HG03175 (cell line): Measurements from ENCODE around the gene TRPC4AP.
"Not testable (repeated sequence)": the region's sequence is repeated elsewhere in the genome, so short reads cannot be mapped to it uniquely, and the experiment has no call there.

Experiments used
- ATAC-seq: cut with Tn5 transposase; IDR thresholded peaks from one replicate; pipeline ENCODE4 v1.9.1; 2021; ENCODE audit warnings: mild to moderate bottlenecking, moderate library complexity; ENCODE audit not compliant: unreplicated experiment

Gene TRPC4AP, protein sequence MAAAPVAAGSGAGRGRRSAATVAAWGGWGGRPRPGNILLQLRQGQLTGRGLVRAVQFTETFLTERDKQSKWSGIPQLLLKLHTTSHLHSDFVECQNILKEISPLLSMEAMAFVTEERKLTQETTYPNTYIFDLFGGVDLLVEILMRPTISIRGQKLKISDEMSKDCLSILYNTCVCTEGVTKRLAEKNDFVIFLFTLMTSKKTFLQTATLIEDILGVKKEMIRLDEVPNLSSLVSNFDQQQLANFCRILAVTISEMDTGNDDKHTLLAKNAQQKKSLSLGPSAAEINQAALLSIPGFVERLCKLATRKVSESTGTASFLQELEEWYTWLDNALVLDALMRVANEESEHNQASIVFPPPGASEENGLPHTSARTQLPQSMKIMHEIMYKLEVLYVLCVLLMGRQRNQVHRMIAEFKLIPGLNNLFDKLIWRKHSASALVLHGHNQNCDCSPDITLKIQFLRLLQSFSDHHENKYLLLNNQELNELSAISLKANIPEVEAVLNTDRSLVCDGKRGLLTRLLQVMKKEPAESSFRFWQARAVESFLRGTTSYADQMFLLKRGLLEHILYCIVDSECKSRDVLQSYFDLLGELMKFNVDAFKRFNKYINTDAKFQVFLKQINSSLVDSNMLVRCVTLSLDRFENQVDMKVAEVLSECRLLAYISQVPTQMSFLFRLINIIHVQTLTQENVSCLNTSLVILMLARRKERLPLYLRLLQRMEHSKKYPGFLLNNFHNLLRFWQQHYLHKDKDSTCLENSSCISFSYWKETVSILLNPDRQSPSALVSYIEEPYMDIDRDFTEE

DNA sequence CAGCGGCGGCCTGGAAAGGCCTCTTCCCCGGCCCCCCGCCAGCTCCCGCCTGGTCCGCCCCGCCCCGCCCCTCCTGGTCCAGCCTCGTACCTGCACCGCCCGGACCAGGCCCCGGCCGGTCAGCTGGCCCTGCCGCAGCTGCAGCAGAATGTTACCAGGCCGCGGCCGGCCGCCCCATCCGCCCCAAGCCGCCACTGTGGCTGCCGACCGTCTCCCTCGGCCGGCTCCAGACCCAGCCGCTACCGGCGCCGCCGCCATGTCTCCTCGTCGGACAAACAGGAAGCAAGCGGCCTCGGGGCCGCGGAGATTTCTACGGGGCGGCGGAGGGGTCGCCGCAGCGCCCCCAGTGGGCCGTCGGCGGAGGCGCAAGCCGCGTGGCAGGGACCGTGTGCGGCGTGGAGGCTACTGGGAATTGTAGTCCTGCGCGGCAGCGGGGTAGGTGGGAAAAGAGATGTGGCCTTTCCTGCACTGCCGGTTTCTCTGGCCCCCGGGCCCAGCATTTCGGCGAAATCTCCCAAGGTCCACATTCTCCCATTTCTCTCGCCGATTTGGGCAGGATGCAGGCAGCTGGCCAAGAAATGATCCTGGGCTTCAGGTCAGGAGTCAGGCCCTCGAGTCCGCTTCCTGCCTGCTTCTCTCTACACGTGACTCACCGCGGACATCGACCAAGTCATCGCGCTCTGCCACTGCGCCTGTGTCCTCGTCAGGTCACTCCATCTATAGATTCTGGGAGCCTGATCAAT, at the start of gene TRPC4AP:
Gene TRPC4AP, minus strand, starts transcription at position 284 of the 743 bp plus-strand sequence. Its CDS starts 26 bp downstream, at position 258.
- ATAC-seq = peak; percentile 91

DNA sequence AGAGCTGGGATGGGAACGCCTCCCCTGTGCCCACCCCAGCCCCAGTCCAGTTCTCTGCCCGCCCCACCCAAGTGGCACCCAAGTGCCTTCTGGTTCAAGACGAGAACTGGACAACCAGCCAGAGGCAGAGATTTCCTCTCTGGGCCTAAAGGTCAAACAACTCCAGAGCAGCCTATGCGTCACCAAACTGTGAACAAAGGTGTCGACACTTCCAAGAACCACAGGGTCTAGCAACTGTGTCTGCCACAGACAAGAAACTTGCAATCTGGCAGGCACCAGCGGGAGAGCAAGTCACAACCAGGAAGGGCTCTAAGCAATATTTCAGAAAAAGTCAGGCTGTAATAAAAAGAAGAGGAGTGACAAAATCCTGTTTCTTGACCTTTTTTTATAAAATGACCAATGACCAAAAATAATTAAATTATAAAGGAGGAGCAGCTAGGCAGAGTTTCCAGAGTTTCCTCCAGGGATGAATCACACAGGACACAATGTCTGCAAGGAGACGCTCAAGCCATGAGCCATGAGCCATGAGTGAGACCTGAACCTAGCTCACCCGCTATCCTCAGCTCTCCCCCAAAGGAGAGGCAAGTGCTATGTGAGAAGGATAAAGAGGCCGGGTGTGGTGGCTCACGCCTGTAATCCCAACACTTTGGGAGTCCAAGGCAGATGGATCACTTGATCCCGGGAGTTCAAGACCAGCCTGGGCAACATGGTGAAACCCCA, 43.4 kb upstream of the TRPC4AP start:
- no peak for ATAC-seq

DNA sequence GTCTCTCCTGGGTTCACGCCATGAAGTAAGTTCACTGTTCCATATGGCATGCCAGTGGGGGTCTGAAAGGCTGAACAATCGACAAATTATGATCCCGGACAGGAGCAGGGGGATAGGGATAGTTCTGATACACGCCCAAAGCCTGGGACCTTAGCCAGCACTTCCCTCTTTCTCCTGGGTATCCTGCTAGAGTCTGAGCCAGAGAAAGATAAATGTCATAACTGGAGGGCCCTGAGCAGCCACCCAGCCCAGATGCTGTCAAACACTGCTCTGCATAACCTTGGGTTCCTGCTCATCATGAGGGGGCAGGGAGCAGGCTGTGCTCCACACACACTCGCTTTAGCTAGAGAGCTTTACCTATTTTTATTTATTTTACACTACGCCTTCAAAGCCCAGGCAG, 42.3 kb upstream of the TRPC4AP start:
- no peak for ATAC-seq

DNA sequence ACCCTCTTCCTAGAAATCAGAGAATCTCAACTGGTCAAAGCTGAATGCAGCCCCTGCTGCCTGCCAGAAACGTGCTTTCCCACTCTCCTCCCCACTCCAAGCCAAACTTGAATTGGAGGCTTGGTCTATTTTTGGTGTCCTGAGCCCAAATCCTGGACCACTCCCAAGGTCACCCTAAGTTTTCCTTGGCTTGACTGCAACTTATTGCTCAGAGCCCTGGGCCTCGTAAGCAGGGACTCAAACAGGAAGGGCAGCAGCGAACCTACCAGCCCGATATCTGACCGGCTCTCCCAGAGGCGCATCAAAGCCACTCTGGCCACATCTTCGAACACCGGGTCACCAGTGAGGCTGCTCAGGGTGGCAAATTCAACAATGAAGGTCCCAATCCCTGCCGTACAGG, 41.9 kb upstream of the TRPC4AP start:
- no peak for ATAC-seq

DNA sequence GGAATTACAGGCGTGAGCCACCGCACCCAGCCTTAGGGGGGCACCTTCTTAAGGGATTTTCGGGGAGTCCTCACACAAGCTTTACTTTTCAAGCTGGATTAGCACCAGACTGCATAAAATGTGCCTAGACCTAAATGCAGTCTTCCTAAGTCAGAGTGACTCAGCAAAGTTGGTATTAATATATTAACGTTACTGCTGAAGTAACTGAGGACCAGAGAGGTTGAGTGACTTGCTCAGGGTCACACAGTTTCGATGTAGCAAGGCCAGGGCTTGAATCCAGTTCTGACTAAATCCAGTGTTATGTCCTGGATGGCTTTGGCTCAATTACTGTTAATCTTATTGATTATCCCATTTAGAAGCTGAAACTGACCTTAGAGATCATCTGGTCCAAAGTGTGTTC, 41.1 kb upstream of the TRPC4AP start:
- no peak for ATAC-seq

DNA sequence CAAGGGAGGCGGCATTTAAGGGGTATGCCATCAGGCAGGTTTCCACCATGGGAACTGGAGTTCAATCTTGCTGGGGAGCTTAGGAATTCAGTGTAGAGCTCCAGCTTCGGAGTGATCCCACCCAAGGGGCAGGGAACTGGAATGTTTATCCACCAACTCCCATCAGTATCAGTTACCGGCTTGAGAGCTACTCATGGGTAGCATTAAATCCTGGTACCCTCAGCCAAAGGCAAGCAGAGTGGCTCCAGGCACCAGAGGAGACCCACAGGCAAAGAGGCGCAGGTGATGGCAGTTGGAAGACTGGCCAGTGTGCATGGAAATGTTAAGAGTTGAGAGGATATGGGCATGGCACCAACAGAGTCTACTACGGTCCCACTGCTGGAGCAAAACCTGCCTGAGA, 40.4 kb upstream of the TRPC4AP start:
- ATAC-seq = no peak

DNA sequence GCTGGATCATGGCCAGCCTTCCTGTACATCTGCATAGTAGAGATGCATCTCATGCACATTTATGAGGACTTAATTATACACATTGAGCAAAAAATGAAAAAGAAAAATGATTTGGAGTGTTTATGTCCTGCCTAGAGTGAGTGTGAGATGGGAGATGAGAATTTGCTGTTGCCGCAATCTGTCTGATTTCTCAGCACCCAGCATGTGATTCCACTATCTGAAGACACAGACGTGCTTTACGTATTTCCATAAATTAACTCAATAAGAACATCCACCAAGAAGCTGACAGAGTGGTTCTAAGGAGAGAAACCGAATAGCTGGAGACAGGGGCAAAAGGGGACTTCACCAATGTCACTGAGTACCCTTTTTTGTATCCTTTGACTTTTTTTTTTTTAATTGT, 39.3 kb upstream of the TRPC4AP start:
- no peak for ATAC-seq

DNA sequence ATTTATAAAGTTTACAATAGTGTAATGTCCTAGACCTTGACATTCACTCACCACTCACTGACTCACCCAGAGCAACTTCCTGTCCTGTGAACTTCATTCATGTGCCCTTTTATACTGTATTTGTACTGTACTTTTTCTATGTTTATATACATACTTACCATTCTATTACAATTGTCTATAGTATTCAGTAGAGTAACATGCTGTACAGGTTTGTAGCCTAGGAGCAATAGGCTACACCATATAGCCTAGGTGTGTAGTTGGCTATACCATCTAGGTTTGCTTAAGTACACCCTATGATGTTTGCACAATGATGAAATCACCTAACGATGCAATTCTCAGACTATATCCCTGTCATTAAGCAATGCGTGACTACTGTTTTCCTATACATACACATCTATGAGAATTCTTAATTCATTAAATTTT, 37.1 kb upstream of the TRPC4AP start:
- no peak for ATAC-seq

DNA sequence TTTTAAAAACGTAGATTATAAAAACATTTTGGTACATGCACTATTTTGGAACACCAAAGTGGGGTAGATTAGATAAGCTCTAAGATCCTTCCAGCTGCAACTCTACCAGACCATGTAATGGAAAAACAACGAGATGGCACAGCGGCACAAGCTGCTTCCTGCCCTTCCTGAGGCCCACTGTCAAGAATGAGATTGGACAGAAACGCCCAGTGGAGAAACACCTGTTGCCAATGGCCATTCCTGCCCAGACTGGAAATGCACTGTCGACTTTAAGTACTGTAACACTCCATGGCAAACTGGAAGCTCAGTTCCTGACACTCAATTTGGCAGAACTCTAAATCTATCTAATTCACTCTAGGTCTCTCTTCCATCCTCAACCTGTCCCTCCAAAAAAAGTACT, 33.1 kb upstream of the TRPC4AP start:
- no peak for ATAC-seq

DNA sequence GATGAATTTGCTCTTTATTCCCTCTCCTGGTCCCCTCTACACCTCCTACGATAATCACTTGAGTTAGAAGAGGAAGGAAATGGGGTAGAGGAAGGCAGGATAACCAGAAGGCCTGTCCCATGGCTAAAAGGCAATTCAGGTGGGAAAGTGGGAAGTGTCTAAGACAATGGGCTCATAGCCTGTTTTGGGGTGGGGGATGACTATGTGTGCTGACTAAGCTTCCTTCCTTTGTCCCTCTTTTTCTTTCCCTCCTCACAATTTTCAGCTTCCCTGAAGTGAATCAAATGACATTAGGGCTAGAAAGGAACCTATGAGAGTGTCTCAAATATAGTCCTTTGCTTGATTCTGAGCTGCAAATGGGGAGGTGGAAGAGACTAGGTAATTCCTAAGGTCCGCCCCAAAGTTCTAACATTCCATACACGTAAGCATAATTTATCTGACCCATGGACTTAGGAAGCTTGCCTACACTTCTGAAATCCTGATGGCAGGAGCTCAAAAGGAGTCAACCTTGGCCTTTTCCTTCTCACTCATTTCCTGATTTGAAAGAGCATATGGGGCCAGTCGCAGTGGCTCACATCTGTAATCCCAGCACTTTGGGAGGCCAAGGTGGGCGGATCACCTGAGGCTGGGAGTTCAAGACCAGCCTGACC, 30.3 kb upstream of the TRPC4AP start:
- no peak for ATAC-seq

DNA sequence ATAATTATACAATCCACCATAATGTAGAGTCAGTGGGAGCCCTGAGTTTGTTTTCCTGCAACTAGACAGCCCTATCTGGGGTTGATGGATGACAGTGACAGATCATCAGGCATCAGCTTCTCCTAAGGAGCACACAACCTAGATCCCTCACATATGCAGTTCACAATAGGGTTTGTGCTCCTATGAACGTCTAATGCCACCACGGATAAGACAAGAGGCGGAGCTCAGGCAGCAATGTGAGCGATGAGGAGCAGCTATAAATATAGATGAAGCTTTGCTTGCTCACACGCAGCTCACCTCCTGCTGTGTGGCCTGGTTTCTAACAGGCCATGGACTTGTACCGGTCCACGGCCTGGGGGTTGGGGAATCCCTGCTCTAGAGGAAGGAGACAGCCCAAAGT, 28.6 kb upstream of the TRPC4AP start:
- ATAC-seq = no peak

DNA sequence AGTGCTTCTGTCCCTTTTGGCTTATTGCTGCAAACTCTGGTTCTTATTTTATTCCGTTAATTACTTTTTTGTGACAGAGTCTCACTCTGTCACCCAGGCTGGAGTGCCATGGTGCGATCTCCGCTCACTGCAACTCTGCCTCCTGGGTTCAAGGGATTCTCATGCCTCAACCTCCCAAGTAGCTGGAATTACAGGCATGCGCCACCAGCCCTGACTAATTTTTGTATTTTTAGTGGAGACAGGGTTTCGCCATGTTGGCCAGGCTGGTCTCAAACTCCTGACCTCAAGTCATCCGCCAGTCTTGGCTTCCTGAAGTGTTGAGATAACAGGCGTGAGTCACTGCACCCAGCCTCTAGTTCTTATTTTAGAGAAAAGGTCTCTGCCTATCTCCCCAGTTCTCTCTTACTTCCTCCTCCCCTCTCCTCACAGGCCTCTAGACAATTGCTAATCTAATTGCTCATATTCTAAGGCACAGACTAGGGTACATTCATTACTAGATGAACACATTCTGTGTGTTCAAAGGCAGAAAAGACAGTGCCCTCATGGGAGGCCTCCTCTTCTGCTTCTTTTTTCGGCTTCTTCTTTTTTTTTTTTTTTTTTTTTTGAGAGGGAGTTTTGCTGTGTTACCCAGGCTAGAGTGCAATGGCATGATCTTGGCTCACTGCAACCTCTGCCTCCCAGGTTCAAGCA, 27.6 kb upstream of the TRPC4AP start:
- no peak for ATAC-seq

DNA sequence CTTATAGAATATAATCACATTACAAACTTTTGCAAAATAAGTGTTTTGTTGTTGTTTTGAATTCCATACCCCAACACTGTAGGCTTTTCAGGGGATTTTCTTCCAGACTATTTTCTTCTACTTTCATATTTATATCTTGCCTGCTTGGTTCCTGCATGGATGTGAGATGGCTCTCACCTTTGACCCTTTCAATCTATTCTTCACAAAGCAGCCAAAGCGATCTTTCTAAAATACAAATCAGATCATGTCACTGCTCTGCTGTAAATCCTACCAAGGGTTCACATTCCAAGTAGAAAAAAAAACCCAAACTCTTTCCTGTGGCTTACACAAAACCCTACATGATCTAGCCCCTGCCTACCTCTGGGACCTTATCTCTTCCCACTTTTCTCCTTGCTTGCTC, 25.0 kb upstream of the TRPC4AP start:
- no peak for ATAC-seq

DNA sequence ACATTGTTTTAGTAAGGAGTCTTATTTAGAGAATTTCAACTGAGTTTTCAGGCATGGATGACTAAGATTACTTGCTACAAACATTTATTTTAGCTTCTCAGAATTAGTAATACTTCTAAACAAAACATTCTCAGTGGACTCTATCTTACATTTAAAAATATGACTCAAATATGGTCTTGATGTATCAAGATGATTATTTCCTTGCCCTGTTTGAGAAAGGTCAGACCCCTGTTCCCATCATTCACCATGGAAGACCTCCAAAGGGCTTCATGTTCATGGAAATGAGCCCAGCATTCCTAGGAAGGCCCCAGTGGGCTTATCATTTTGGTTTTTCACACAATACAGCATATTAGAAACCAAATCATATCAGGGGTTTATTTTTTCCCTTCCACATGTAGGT, 24.6 kb upstream of the TRPC4AP start:
- no peak for ATAC-seq

DNA sequence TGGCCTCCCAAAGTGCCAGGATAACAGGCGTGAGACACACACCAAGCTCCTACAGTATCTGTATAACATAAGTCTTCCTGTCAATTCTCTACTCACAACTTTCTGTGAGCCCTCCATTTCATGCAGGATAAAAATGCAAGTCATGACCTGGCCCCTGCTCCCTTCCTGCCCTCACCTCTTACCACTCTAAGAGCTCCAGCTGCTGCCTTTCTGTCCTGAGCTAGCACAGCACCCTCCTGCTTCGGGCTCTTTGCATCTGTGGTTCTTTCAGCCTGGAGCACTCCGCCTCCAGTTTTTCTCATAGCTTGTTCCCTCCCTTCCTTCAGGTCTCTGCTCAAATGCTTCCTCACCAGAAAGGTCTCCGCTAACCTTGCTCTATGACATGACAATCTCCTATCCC, 23.7 kb upstream of the TRPC4AP start:
- ATAC-seq = no peak

DNA sequence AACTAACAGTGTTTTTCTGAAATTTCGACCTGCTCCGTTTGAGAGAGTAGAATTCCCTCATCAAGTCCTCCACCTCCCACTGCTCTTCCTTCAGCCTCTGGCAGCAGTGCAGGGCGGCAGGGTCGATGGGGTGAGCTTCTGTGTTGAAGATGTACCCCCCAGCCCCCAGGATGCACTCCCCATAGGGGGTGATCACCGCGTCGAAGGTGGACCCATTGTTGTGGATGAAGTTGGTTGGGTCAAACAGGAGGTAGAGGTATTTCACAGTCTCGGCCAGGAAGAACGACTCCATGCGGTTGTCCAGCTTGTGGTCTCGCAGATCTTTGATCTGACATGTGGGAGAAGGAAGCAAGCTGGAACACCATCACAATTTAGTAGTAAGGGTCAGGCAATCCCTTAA, 23.0 kb upstream of the TRPC4AP start:
- no peak for ATAC-seq

DNA sequence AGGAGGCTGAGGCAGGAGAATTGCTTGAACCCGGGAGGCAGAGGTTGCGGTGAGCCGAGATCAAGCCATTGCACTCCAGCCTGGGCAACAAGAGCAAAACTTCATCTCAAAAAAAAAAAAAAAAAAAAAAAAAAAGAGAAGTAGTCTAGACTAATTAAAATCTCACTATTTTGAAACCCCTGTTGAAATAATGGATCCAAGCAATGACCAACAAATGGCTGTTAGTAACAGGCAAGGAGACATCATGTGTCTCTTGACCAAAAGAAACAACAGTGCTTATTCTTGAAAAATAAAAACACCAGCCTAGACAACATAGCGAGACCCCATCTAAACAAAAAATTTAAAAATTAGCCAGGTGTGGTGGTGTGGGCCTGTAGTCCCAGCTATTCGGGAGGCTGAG, 19.7 kb upstream of the TRPC4AP start:
- not testable (repeated sequence) for ATAC-seq

DNA sequence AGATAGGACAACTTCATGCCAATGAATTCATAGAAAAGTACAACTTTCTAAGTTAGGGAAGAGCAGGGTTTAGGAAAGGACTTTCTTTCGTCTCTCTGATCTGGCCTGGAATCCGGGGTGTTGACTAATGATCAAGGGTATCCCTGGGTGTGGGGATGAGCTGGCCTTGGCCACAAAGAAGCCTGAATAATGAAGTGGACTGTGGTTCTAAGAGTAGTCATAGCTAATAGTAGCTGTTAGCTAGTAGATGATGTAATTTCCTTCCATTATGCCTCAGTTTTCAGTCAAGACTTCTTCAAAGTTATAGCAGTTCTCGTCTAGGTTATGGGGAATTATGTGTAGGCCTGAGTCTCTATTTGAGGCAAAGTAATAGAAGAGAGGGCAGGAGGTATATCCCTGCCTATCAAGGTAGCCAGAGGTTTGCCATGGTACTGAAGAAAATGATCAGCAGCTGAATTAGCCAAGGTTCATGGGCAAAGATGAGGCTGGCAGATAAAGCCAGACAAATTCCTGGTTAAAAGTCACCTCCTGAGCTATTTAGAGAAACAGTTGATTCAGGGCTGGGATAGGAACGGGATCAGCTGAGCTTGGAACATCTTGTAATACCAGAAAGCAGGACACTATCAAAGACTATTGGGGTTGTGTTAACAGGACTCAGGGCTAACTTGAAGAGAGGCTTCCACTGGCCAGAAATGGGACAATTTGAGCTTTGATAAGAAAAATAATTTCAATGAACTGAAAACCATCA, 18.7 kb upstream of the TRPC4AP start:
- no peak for ATAC-seq

DNA sequence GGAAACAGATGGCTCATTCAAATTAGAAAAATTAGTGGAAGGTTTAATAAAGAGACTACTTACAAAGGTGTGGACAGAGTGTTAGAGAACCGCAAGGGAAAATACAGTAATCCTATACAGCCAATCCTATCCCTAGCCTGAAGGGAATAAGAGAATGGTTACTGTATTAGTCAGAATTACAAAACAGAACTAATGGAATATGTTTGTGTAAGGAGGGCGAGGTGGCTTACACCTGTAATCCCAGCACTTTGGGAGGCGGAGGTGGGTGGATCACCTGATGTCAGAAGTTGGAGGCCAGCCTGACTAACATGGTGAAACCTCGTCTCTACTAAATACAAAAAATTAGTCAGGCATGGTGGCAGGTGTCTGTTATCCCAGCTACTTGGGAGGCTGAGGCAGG, 16.3 kb upstream of the TRPC4AP start:
- ATAC-seq = no peak
